Activated T-cell treated with anti-CD3 and anti-CD28 coated beads for 48 hours (primary cell): ENCODE data around the gene PTER.

Experiments used
- DNase-seq: peaks from one replicate; pipeline ENCODE4 v3.0.0-alpha.2; 2020; ENCODE audit warnings: low read depth

PTER gene

DNA sequence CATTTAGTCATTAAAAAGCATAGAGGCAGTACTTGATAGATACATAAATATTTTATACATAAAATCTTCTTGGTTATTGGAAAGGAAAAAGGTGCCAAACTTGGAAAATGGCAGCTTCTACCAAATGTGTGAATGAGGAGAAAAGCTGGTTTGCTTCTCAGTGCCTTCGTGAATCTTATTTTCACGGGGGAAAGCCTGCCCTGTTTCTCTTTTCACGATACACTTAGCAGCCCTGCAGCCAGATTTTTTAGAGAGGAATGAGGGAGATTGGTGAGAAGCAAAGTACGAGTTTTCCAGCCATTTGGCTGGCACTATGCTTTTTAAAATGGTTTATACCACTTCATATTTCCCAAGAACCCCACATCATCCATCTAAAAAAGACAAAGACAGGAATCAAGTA lies 107.8 kb downstream of the PTER start:
- no peak for DNase-seq

GRCh38 chr10:16545116-16545736 lies 108.4 kb downstream of the PTER start:
- no peak for DNase-seq

GRCh38 chr10:16547973-16548372 lies 111.2 kb downstream of the PTER start:
- no peak for DNase-seq

- DNase-seq: no peak
These were observed 122.5 kb downstream of the PTER start for GRCh38 chr10:16559236-16559773.

DNA sequence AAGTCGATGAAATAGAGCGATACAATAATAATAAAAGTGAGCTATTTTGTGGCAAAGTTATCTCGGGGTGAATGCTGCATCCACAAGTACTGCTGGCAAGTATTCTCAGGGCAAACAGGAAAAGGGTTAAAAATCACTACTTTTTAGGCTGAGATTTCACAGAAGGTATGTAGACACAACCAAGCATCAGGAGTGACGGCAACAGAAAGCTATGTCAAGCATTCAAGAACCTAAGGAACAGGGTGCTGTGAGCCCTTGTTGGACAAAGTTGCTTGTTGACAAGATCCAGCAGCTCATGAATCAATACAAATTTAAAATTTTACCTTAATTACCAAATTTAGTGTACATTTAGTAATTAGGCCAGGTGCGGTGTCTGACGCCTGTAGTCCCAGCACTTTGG lies 126.1 kb downstream of the PTER start:
- DNase-seq: no peak
